ENCODE results near the gene ATG4D.
"Not testable (repeated sequence)": the region's sequence is repeated elsewhere in the genome, so short reads cannot be mapped to it uniquely, and the experiment has no call there.

ATG4D gene

DNA sequence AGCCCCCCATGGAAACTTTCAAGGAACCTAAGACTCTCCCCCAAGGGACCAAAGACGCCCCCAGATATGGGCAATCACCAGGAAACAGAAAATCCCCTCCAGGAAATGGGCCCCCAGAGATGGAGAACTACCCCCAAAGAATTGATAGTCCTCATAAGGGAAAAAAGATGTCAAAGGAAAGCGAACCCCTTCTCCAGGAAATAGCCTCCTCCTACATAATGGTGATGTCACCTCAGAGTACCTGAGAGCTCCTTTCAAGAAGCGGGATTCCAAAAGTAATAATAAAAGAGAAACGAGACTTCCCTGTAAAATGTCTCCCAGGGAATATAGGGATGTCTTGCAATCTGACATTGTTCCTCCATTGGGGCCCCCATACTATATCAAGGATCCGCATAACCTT is 24.0 kb downstream of the ATG4D start:
- Histone ChIP-seq H3K9ac (ENCODE audit: low read depth, low read length) (peak overlapping the region; percentile 73; the same call in 1 of the 2 replicates), H3K36me3 (ENCODE audit: insufficient read depth, low read length) (no peaks in the 10 kb centered on the region), H3K4me1 (ENCODE audit: insufficient read depth, low read length) (peaks cover 3% of the 10 kb centered on the region; the same call in 1 of the 2 replicates), H3K9me3 (ENCODE audit: control insufficient read depth, insufficient read depth, low read length) (no peaks in the 10 kb centered on the region)

DNA sequence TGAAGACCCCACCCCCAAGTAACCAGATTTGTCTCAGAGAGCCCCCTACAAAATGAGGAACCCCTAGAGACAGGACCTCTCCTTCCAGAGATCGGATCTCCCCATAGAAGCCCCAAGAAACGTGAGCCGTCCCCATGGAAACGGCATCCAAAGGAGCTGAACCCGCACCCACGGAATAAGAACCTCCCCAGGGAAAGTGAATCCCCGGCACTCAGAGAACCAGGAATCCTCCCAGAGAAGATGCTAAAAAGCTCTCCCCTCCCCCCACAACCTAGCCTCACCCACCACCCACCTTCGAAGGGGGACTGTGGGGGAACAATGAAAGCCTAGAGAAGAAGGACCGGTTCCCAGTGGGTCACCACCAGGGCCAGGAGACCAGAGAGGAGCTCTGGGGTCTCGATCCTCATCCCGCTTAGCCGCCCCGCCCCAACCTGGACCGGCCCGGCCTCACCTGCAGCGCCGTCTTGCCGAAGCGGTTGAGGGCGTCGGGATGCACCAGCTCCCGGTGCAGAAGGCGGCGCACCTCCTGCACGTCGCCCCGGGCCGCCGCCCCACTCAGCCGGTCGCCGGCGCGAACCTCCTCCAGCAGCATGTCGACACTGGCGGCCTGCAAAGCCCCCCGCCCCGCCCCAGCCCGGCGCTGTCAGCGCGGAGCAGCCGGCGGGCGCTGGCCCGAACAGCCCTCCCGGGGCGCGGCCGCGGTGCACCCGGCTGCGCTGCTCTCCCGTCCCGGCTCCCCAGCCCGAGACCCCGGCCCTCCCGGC is 24.5 kb downstream of the ATG4D start:
- H3K9me3 ChIP-seq (ENCODE audit: control insufficient read depth, insufficient read depth, low read length): no peaks in the 10 kb centered on the region
- H3K4me1 ChIP-seq (ENCODE audit: insufficient read depth, low read length): peaks cover 6% of the 10 kb centered on the region; the same call in 1 of the 2 replicates
- H3K36me3 ChIP-seq (ENCODE audit: insufficient read depth, low read length): no peaks in the 10 kb centered on the region
- H3K9ac ChIP-seq (ENCODE audit: low read depth, low read length): peak overlapping the region; percentile 73

DNA sequence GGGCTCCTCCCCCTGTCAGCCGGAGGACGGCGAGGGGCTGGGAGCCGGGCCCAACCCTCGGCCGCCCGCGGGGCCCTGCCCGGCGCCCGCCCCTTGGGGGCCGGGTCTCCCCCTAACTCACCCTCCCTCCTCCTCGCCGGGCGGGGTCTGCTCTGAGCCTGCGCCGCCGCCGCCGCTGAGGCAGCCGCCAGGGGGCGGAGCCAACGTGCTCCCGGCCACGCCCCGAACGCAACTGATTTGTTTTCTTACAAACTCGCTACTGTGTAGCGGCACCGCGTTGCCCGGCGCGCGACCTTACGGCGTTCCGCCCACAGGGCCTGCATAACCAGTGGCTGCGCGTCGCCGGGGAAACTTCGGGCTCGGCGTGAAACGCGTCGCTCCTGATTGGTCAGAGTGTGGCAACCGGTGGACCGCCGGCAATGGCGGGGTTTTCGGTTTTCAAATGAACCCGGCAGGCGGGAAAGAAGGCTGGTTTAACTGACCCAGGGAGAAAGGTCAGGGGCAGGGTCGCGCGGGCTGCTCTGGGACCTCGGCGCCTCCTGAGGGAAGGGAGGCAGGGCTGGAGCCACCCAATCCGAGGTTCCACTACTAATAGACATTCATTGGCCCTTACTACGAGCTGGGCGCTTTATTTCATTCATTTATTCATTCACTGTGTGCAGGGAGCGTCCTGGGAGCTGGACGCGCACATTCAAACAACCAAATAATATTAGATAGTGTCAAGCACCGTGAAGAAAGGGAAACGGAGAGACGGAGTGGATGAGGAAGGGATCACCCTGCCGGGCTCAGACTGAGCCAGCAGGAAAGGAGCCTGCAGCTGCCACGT is 25.3 kb downstream of the ATG4D start, which contains the start of gene CDKN2D:
Gene CDKN2D (minus strand): TSS at position 154 of the 826 bp plus-strand sequence. CDS start 326 bp downstream, outside the sequence.
- Histone ChIP-seq H3K4me1 (ENCODE audit: insufficient read depth, low read length) (peaks cover 6% of the 10 kb centered on the region; the same call in 1 of the 2 replicates), H3K9ac (ENCODE audit: low read depth, low read length) (peak within 1 kb of the TSS; percentile 86), H3K36me3 (ENCODE audit: insufficient read depth, low read length) (no peaks in the 10 kb centered on the region), H3K9me3 (ENCODE audit: control insufficient read depth, insufficient read depth, low read length) (no peaks in the 10 kb centered on the region)

- H3K36me3 ChIP-seq (ENCODE audit: insufficient read depth, low read length); H3K9ac ChIP-seq (ENCODE audit: low read depth, low read length); H3K4me1 ChIP-seq (ENCODE audit: insufficient read depth, low read length); H3K9me3 ChIP-seq (ENCODE audit: control insufficient read depth, insufficient read depth, low read length): not testable (repeated sequence)
Observed at GRCh38 chr19:10573793-10574192, 30.1 kb downstream of the ATG4D start.

DNA sequence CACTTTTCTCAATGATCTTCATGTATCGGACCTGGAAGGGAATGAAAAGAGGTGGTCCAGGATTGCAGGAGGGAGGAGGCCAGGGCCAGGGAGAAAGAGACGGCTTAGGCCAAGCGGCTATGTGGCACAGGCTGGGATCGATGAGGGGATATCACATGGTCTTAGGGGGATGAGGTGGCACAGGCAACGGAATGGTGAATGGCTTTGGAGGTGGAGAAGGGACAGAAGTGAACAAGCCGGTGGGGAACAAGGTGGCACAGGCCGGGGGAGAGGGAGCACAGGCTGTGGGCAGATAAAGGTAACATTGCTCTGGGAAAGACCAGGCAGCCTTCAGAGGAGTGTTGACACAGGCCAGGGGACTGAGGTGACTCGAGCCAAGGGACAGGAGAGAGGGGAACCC is 30.8 kb downstream of the ATG4D start:
- Histone ChIP-seq H3K36me3 (ENCODE audit: insufficient read depth, low read length) (no peaks in the 10 kb centered on the region), H3K9me3 (ENCODE audit: control insufficient read depth, insufficient read depth, low read length) (no peaks in the 10 kb centered on the region), H3K4me1 (ENCODE audit: insufficient read depth, low read length) (peaks cover 6% of the 10 kb centered on the region; the same call in 1 of the 2 replicates), H3K9ac (ENCODE audit: low read depth, low read length) (no peak overlapping the region)

DNA sequence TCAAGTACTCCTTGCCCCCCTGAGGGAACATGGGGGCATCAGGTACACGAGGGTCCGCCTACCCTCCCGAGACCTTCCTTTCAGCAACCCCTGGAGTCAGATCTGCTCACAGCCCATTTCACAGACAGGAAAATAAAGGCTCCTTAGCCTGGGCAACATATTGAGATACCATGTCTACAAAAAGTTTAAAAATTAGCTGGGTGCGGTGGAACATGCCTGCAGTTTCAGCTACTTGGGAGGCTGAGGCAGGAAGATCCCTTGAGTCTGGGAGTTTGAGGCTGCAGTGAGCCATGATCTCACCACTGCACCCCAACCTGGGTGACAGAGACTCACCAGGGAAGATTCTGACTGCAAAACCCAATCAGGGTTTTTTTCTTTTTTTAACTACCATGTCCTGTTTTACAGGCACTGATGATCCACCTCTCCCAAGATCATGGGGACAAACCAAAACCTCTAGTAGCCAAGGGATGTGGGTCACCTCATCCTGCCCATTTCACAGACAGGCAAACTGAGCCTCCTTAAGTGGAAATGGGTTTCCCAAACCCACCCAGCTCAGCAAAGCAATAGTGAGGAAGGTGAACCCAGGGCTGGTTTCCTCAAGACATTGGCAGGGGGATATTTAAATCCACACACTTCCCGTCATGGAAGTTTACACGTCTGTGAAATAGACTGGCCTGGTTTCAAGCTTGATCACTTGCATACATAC is 31.5 kb downstream of the ATG4D start:
- H3K9ac ChIP-seq (ENCODE audit: low read depth, low read length): no peak overlapping the region
- no peaks in the 10 kb centered on the region for H3K9me3 ChIP-seq (ENCODE audit: control insufficient read depth, insufficient read depth, low read length)
- peaks cover 6% of the 10 kb centered on the region; the same call in 1 of the 2 replicates for H3K4me1 ChIP-seq (ENCODE audit: insufficient read depth, low read length)
- H3K36me3 ChIP-seq (ENCODE audit: insufficient read depth, low read length): no peaks in the 10 kb centered on the region

DNA sequence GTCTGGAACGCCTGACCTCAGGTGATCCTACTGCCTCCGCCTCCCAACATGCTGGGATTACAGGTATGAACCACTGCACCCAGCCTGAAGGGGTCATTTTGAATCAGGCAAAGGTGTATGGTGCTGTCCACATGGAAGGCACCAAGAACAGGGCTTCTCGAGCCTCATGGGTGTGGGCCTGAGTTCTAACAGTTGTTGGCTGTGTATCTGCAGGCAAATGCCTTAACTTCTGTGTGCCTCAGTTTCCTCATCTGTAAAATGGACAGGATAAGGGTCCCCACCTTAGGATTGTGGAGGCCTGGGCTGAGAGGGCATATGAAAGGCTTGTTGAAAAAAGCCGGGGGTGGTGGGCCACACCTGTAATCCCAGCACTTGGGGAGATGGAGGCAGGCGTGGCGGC is 34.2 kb downstream of the ATG4D start:
- no peaks in the 10 kb centered on the region for H3K36me3 ChIP-seq (ENCODE audit: insufficient read depth, low read length)

DNA sequence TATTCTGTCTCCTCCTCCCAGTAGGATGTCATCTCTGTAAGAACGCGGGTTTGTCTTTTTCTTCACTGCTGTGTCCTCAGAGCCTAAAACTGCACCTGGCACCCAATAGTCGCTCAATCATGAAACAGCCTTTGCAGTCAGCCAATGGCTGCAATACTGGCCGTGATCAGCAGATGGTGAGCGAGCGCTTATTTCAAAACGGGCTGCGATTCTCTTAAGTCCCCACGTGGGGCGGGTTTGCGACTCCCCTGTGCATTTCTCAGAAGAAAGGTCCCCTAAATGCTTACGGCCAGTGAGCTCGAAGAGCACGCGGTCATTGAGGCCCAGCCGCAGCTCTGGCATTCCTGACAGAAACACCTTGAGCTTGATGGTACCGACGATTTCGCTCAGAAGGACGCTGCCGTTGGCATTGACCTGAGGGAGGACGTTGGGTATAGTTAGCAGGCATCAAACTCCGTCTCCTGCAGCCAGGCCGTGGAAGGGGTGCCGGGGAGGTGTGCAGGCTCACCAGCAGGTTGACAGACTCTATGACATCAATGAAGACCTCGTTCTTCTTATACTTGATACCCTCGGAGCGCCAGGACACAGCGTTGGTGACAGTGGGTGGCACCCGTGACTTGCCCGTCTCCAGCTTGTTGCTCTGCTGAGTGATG is 37.4 kb downstream of the ATG4D start:
- no peaks in the 10 kb centered on the region for H3K36me3 ChIP-seq (ENCODE audit: insufficient read depth, low read length)
- peaks cover 8% of the 10 kb centered on the region for H3K4me1 ChIP-seq (ENCODE audit: insufficient read depth, low read length)
- no peaks in the 10 kb centered on the region for H3K9me3 ChIP-seq (ENCODE audit: control insufficient read depth, insufficient read depth, low read length)
- no peak overlapping the region for H3K9ac ChIP-seq (ENCODE audit: low read depth, low read length)

More for the DNA sequence above, 34.2 kb downstream of the ATG4D start:
- Histone ChIP-seq H3K4me1 (ENCODE audit: insufficient read depth, low read length) (peaks cover under 1% of the 10 kb centered on the region; the same call in 1 of the 2 replicates), H3K9me3 (ENCODE audit: control insufficient read depth, insufficient read depth, low read length) (no peaks in the 10 kb centered on the region), H3K9ac (ENCODE audit: low read depth, low read length) (no peak overlapping the region)

GRCh38 chr19:10582091-10582490 is 38.4 kb downstream of the ATG4D start:
- H3K36me3 ChIP-seq (ENCODE audit: insufficient read depth, low read length): no peaks in the 10 kb centered on the region
- no peak overlapping the region for H3K9ac ChIP-seq (ENCODE audit: low read depth, low read length)
- no peaks in the 10 kb centered on the region for H3K9me3 ChIP-seq (ENCODE audit: control insufficient read depth, insufficient read depth, low read length)
- peaks cover 8% of the 10 kb centered on the region for H3K4me1 ChIP-seq (ENCODE audit: insufficient read depth, low read length)

DNA sequence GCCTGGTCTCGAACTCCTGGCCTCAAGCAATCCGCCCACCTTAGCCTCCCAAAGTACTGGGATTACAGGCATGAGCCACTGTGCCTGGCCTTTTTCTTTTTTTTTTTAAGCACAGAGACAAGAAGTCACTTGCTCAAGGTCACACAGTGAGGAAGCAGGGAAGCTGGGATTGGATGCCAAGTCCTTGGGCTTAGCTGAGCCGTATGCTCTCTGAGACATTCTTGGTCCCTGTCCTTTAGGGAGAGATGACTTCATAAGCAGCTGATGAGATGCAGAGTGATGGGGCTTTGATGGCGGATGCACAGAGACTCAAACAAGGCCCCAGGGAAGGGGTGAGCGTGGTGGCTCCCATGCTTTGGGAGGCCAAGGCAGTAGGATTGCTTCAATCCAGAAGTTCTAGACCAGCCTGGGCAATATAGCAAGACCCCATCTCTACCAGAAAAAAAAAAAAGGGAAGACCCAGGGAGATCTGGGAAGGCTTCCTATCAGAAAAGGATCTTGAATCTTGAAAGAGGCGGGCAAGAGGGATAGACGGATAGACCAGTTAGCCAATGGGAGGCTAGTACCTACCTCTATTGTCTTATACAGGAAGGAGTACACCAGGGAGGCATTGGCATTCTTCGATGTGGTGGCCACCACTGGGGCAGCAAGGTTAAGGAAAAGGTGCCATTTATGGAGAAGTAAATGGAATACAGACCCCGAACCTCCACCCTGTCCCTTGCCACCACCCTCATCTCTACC is 39.5 kb downstream of the ATG4D start:
- Histone ChIP-seq H3K36me3 (ENCODE audit: insufficient read depth, low read length) (no peaks in the 10 kb centered on the region), H3K9me3 (ENCODE audit: control insufficient read depth, insufficient read depth, low read length) (no peaks in the 10 kb centered on the region), H3K4me1 (ENCODE audit: insufficient read depth, low read length) (peaks cover 8% of the 10 kb centered on the region), H3K9ac (ENCODE audit: low read depth, low read length) (no peak overlapping the region)

- no peaks in the 10 kb centered on the region for H3K36me3 ChIP-seq (ENCODE audit: insufficient read depth, low read length)
- H3K9me3 ChIP-seq (ENCODE audit: control insufficient read depth, insufficient read depth, low read length): no peaks in the 10 kb centered on the region
- peaks cover 8% of the 10 kb centered on the region for H3K4me1 ChIP-seq (ENCODE audit: insufficient read depth, low read length)
- peak overlapping the region; percentile 62 for H3K9ac ChIP-seq (ENCODE audit: low read depth, low read length)
Observed at GRCh38 chr19:10586396-10586795, 42.7 kb downstream of the ATG4D start.

DNA sequence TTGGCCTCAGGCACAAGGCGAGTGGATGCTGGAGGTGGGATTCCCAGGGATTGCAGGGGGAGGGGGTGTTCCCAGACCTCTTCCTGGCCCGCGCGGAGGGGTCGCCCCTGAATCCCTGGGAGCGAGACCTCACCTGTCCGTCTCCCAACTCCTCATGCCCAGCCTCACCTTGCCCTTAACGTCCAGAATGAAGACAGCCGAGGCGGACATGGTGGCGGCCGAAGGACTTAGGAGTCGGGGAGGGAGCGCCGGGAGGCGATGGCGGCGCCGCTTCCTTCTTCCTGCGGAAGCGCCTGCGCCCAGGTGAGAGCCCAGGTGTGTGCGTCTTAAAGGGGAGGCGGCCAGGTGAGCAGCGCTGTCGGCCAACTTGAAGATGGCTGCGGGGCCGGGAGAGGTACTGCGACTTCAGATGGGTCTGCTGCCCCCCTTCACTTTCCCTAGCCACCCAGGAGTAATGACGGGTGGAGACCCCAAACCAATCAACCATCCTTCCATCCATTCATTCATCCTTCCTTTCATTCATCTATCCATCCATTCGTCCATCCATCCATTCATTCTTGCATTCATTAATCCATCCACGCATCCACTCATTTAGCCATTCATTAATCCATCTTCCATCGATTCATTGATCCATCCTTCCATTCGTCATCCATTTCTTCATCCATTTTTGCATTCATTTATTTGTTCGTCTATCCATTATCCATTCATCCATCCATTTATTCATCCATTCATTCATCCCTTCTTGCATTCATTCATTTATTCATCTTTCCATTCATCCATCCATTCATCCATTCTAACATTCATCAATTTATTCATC is 43.5 kb downstream of the ATG4D start, which contains the start of gene AP1M2:
Gene AP1M2 (minus strand): TSS at position 291 of the 817 bp plus-strand sequence. CDS start 81 bp downstream, at position 210.
- peaks cover 8% of the 10 kb centered on the region for H3K4me1 ChIP-seq (ENCODE audit: insufficient read depth, low read length)
- H3K36me3 ChIP-seq (ENCODE audit: insufficient read depth, low read length): no peaks in the 10 kb centered on the region
- peak within 1 kb of the TSS; percentile 62 for H3K9ac ChIP-seq (ENCODE audit: low read depth, low read length)
- H3K9me3 ChIP-seq (ENCODE audit: control insufficient read depth, insufficient read depth, low read length): no peaks in the 10 kb centered on the region

DNA sequence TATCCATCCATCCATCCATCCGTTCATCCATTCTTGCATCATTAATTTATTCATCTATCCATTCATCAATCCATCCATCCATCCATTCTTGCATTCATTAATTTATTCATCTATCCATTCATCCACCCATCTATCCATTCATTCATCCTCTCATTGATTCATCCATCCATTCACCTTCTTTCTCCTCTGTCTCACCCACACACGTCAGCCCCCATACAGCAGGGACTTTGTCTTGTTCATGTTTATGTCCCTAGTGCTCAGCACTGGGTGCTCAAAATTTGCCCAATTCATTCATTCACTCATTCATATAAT is 44.1 kb downstream of the ATG4D start:
- no peak overlapping the region for H3K9ac ChIP-seq (ENCODE audit: low read depth, low read length)
- H3K9me3 ChIP-seq (ENCODE audit: control insufficient read depth, insufficient read depth, low read length): no peaks in the 10 kb centered on the region
- H3K36me3 ChIP-seq (ENCODE audit: insufficient read depth, low read length): no peaks in the 10 kb centered on the region
- H3K4me1 ChIP-seq (ENCODE audit: insufficient read depth, low read length): peaks cover 8% of the 10 kb centered on the region

Data from ES-I3 (cell line).